Neural cell (in vitro differentiated cells): ENCODE data around the gene LAIR2. TPM values are rescaled to one million over a fixed set of nuclear protein-coding genes. Genes with fewer than 3 reads are reported as not detected.

Experiments used
- H2AFZ ChIP-seq: fragments of 200-600, 300-800 bp; sonication (generic), shearing (Covaris generic); 2 replicates; pipeline ENCODE4 v1.6.0; 2014; ENCODE audit warnings: low read depth, mild to moderate bottlenecking, antibody characterized with exemption, low read length, moderate library complexity
- H3F3A ChIP-seq: fragments of 200-600 bp; shearing (Covaris generic); 2 replicates; pipeline ENCODE4 v1.6.1; 2016; ENCODE audit warnings: mild to moderate bottlenecking, moderate library complexity, mixed read lengths, antibody characterized with exemption, low read length; ENCODE audit not compliant: insufficient read depth, poor library complexity, severe bottlenecking
- H3K27ac ChIP-seq: fragments of 200-600, 300-800 bp; sonication (generic), shearing (Covaris generic); 2 replicates; pipeline ENCODE4 v1.5.1; 2014; ENCODE audit warnings: mild to moderate bottlenecking, low read length, moderate library complexity
- H3K27me3 ChIP-seq: fragments of 300-800, 200-600 bp; sonication (generic), shearing (Covaris generic); 2 replicates; pipeline ENCODE4 v1.6.0; 2014; ENCODE audit warnings: mild to moderate bottlenecking, low read depth, low read length, moderate library complexity; ENCODE audit not compliant: insufficient read depth
- H3K36me3 ChIP-seq: fragments of 300-800, 200-600 bp; sonication (generic), shearing (Covaris generic); 2 replicates; pipeline ENCODE4 v1.5.1; 2014; ENCODE audit warnings: mild to moderate bottlenecking, antibody characterized with exemption, low read length, moderate library complexity; ENCODE audit not compliant: insufficient read depth
- H3K4me2 ChIP-seq: fragments of 300-800, 200-600 bp; sonication (generic), shearing (Covaris generic); 2 replicates; pipeline ENCODE4 v1.6.0; 2014; ENCODE audit warnings: mild to moderate bottlenecking, low read length
- H3K4me3 ChIP-seq: fragments of 300-800, 200-600 bp; sonication (generic), shearing (Covaris generic); 2 replicates; pipeline ENCODE4 v1.5.1; 2014; ENCODE audit warnings: mild to moderate bottlenecking, low read length, moderate library complexity
- H3K79me2 ChIP-seq: fragments of 200-600 bp; shearing (Covaris generic); replicated peaks from 2 replicates; pipeline ENCODE4 v1.6.0; 2014; ENCODE audit warnings: mild to moderate bottlenecking, low read length, moderate library complexity; ENCODE audit not compliant: insufficient read depth
- H3K9ac ChIP-seq: fragments of 300-800, 200-600 bp; sonication (generic), shearing (Covaris generic); 2 replicates; pipeline ENCODE4 v1.6.1; 2016; ENCODE audit warnings: mild to moderate bottlenecking, low read length, mixed read lengths
- H3K9me2 ChIP-seq: fragments of 200-600 bp; shearing (Covaris generic); 2 replicates; pipeline ENCODE4 v1.6.1; 2016; ENCODE audit warnings: mild to moderate bottlenecking, low read length, mixed read lengths; ENCODE audit not compliant: insufficient read depth
- H3K9me3 ChIP-seq: fragments of 200-600, 300-800 bp; sonication (generic), shearing (Covaris generic); 2 replicates; pipeline ENCODE4 v1.6.1; 2016; ENCODE audit warnings: mild to moderate bottlenecking, mixed run types, low read length, moderate library complexity, mixed read lengths
- H4K20me1 ChIP-seq: fragments of 200-600 bp; shearing (Covaris generic); 2 replicates; pipeline ENCODE4 v1.6.1; 2016; ENCODE audit warnings: mild to moderate bottlenecking, mixed run types; ENCODE audit not compliant: insufficient read depth
- EP300 ChIP-seq: fragments of 450-650 bp; conservative IDR thresholded peaks from 2 replicates; pipeline ENCODE4 v1.6.1; 2014; ENCODE audit warnings: antibody characterized with exemption, mild to moderate bottlenecking, moderate library complexity; ENCODE audit not compliant: poor library complexity, severe bottlenecking
- EZH2 ChIP-seq: fragments of 200-600, 300-800 bp; shearing (Covaris generic), sonication (generic); IDR thresholded peaks from 2 replicates; pipeline ENCODE4 v1.6.1; 2014; ENCODE audit warnings: antibody characterized with exemption, low read length, borderline replicate concordance, mild to moderate bottlenecking; ENCODE audit not compliant: insufficient read depth, poor library complexity, severe bottlenecking
- MXI1 ChIP-seq: fragments of 450-650 bp; conservative IDR thresholded peaks from 2 replicates; pipeline ENCODE4 v1.6.1; 2014; ENCODE audit warnings: antibody characterized with exemption, mild to moderate bottlenecking; ENCODE audit not compliant: poor library complexity, severe bottlenecking
- POLR2AphosphoS5 ChIP-seq: IDR thresholded peaks from 2 replicates; pipeline ENCODE4 v1.6.1; 2012
- RAD21 ChIP-seq: fragments of 450-650 bp; conservative IDR thresholded peaks from 2 replicates; pipeline ENCODE4 v1.6.1; 2014; ENCODE audit warnings: antibody characterized with exemption, mild to moderate bottlenecking, moderate library complexity
- SMC3 ChIP-seq: fragments of 450-650 bp; conservative IDR thresholded peaks from 2 replicates; pipeline ENCODE4 v1.6.1; 2014; ENCODE audit warnings: antibody characterized with exemption, mild to moderate bottlenecking, moderate library complexity; ENCODE audit not compliant: poor library complexity
- TAF1 ChIP-seq: IDR thresholded peaks from 2 replicates; pipeline ENCODE4 v1.6.1; 2012; ENCODE audit warnings: low read depth
- polyA minus RNA-seq: library from RNA; depleted of rRNA, polyadenylated mRNA; stranded (reverse); fragments of >200 nt; gene quantifications from 2 replicates; pipeline ENCODE4 v1.2.3, GENCODE V29; 2014
- polyA plus RNA-seq: library from polyadenylated mRNA; depleted of rRNA; stranded (reverse); fragments of >200 nt; gene quantifications from 2 replicates; pipeline ENCODE4 v1.2.3, GENCODE V29; 2014
- TF ChIP-seq, protein P1 (sequence below): fragments of 450-650 bp; IDR thresholded peaks from 2 replicates; pipeline ENCODE4 v1.5.1; 2014; ENCODE audit warnings: antibody characterized with exemption, mild to moderate bottlenecking, moderate library complexity; ENCODE audit not compliant: poor library complexity, severe bottlenecking
- TF ChIP-seq, protein P2 (sequence below): IDR thresholded peaks from 2 replicates; pipeline ENCODE4 v1.6.1; 2012; ENCODE audit warnings: borderline replicate concordance

Gene LAIR2, protein sequence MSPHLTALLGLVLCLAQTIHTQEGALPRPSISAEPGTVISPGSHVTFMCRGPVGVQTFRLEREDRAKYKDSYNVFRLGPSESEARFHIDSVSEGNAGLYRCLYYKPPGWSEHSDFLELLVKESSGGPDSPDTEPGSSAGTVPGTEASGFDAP
- not detected in 2 replicates for polyA plus RNA-seq
- not detected in 2 replicates for polyA minus RNA-seq

DNA sequence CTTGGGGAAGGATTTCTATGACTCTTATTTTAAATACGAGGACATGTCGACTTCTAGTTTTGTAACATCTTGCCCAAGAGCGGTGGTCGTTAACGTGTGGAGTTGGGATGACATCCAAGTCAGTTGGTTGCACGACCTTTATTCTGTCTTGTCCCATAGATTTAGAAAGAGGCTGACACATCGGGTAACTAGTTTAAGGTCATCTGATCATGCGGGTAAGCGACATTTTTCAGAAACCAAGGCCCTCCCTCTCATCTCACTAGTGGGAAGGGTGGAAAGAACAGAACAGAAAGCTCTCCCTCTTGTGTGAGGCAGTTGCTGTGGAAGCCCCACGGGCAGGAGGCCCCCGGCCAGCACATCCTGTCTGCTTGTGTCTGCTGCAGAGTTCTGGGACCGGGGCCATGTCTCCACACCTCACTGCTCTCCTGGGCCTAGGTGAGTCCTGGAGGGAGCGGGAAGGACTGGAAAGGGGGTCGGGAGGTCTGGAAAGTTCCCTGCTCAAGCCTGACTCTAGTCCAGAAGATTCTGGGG lies at the start of gene LAIR2:
Gene LAIR2 (plus strand): TSS at position 314 of the 531 bp plus-strand sequence. CDS start 88 bp downstream, at position 402.
- Histone ChIP-seq H3K79me2 (no peaks in the 10 kb centered on the region), H3K4me3 (no peak within 1 kb of the TSS), H3K27me3 (no peaks in the 10 kb centered on the region), H3K9ac (no peak within 1 kb of the TSS), H2AFZ (no peak within 1 kb of the TSS), H3K36me3 (no peaks in the 10 kb centered on the region), H3K9me2 (no peaks in the 10 kb centered on the region), H3K9me3 (no peaks in the 10 kb centered on the region), H3K27ac (no peak within 1 kb of the TSS), H3F3A (no peaks in the 10 kb centered on the region), H4K20me1 (no peaks in the 10 kb centered on the region), H3K4me2 (no peak within 1 kb of the TSS)
- TF ChIP-seq TAF1 = no peak
- TF ChIP-seq, protein P1, sequence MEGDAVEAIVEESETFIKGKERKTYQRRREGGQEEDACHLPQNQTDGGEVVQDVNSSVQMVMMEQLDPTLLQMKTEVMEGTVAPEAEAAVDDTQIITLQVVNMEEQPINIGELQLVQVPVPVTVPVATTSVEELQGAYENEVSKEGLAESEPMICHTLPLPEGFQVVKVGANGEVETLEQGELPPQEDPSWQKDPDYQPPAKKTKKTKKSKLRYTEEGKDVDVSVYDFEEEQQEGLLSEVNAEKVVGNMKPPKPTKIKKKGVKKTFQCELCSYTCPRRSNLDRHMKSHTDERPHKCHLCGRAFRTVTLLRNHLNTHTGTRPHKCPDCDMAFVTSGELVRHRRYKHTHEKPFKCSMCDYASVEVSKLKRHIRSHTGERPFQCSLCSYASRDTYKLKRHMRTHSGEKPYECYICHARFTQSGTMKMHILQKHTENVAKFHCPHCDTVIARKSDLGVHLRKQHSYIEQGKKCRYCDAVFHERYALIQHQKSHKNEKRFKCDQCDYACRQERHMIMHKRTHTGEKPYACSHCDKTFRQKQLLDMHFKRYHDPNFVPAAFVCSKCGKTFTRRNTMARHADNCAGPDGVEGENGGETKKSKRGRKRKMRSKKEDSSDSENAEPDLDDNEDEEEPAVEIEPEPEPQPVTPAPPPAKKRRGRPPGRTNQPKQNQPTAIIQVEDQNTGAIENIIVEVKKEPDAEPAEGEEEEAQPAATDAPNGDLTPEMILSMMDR = no peak
- no peak for TF ChIP-seq RAD21
- no peak for TF ChIP-seq EZH2
- no peak for TF ChIP-seq POLR2AphosphoS5
- TF ChIP-seq MXI1 = no peak
- no peak for TF ChIP-seq SMC3
- TF ChIP-seq, protein P2, sequence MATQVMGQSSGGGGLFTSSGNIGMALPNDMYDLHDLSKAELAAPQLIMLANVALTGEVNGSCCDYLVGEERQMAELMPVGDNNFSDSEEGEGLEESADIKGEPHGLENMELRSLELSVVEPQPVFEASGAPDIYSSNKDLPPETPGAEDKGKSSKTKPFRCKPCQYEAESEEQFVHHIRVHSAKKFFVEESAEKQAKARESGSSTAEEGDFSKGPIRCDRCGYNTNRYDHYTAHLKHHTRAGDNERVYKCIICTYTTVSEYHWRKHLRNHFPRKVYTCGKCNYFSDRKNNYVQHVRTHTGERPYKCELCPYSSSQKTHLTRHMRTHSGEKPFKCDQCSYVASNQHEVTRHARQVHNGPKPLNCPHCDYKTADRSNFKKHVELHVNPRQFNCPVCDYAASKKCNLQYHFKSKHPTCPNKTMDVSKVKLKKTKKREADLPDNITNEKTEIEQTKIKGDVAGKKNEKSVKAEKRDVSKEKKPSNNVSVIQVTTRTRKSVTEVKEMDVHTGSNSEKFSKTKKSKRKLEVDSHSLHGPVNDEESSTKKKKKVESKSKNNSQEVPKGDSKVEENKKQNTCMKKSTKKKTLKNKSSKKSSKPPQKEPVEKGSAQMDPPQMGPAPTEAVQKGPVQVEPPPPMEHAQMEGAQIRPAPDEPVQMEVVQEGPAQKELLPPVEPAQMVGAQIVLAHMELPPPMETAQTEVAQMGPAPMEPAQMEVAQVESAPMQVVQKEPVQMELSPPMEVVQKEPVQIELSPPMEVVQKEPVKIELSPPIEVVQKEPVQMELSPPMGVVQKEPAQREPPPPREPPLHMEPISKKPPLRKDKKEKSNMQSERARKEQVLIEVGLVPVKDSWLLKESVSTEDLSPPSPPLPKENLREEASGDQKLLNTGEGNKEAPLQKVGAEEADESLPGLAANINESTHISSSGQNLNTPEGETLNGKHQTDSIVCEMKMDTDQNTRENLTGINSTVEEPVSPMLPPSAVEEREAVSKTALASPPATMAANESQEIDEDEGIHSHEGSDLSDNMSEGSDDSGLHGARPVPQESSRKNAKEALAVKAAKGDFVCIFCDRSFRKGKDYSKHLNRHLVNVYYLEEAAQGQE = no peak
- no peak for TF ChIP-seq EP300

DNA sequence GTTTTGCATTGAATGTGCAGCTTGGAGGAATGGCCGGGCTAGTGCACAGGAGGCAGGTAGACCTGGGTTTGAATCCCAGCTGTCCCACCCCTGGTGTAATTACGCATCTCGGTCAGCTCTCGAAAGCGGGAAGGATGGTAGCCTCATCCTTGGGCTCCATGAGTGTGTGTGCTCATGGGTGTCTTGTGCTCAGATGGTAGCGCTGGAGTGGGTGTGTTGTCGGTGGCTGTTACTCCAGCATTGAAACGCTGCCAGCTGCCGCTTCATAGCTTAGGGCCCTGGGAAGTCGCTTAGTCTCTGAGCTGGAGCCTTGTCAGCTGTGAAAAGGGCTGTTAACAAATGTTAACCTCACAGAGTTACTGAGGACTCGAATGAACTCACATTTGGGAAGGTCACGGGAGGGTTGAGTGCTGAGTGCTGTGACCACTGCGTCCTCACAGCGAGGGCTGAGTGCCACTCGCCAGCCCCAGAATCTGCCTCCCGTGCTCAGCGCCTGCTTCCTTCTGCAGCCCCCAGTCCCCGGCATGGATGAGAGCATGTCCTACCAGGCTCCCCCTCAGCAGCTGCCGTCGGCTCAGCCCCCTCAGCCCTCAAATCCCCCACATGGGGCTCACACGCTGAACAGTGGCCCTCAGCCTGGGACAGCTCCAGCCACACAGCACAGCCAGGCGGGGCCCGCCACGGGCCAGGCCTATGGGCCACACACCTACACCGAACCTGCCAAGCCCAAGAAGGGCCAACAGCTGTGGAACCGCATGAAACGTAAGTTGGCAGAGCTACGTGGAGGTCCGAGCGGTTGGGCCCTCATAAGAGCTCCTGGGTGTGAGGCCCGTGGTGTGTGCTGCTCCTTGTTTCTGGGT lies 48.5 kb upstream of the LAIR2 start:
- no peaks in the 10 kb centered on the region for H3F3A ChIP-seq
- H3K27me3 ChIP-seq = no peaks in the 10 kb centered on the region
- H3K9me2 ChIP-seq = no peaks in the 10 kb centered on the region
- H3K79me2 ChIP-seq = peaks cover 28% of the 10 kb centered on the region
- no peak overlapping the region for H3K9ac ChIP-seq
- no peak overlapping the region for H3K27ac ChIP-seq
- H3K36me3 ChIP-seq = peaks cover 10% of the 10 kb centered on the region
- H3K4me2 ChIP-seq = no peak overlapping the region
- no peak for TF ChIP-seq RAD21
- peaks cover 12% of the 10 kb centered on the region for H4K20me1 ChIP-seq
- no peak overlapping the region for H2AFZ ChIP-seq
- H3K9me3 ChIP-seq = no peaks in the 10 kb centered on the region
- H3K4me3 ChIP-seq = no peak overlapping the region
